Stimulated activated CD4-positive, alpha-beta T cell treated with anti-CD3 and anti-CD28 coated beads, TNF-alpha, amount 100 ng/mL, for 24 hours (primary cell): ENCODE measurements around the gene NPHP4.

Experiments
- DNase-seq, 3 experiments: peaks; one replicate each; pipeline ENCODE4 v3.0.0-alpha.2; 2020; ENCODE audit warnings: low read depth in 3 of 3

Gene NPHP4

GRCh38 chr1:5950201-5950895 lies 41.9 kb downstream of the NPHP4 start:
- no peak for DNase-seq

- no peak for DNase-seq
Observed at GRCh38 chr1:5949761-5950100, 42.5 kb downstream of the NPHP4 start.

DNA sequence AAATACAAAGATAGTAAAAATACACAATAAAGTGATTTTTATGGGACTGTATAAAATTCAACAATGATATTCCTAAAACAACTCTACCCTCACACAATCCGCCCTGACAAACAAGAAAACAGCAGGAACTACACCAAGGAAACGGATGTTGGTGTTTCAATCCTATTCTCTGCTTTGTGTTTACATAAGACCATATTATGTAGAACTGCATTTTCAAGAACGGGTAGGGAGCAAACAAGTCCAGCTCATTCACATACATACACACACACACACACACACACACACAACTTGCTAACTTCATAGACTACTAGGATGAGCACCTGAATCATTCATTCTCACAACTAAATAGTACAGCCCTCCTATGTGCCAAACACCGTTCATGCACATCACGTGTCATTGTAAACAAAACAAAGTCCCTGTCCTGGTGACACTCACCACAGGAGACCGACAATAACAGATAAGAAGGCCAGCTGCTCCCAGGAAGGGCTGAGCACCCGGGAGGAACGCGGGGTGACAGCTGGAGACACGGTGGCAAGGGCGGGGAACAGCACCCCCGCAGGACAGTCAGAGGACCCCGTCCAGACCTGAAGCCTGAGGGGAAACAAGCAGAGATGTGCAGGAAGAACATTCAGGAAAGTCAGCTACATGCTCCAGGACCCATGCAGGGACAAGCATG lies 43.0 kb downstream of the NPHP4 start:
- DNase-seq, result no peak

- no peak for DNase-seq
Observed at GRCh38 chr1:5948681-5949005, 43.6 kb downstream of the NPHP4 start.

GRCh38 chr1:5947978-5948680 lies 44.1 kb downstream of the NPHP4 start:
- no peak for DNase-seq

GRCh38 chr1:5947071-5947821 lies 45.0 kb downstream of the NPHP4 start:
- DNase-seq, result no peak

DNA sequence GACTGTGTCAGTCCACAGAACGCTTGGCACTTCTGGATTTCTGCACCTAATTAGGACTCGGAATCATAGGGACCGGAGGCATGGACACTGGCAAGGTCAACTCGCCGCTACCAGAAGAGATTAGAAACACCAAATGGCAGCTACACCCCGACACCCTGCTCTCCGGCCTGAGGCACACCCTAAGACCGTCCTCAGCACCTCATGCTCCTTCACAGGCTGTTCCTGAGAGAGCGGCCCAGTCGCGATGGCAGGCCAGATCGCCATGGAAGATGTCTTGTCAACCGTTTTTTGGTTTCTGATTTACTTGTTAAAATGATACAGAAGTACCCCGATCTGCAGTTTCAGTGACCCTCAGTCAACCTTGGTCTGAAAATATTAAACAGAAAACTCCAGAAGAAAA lies 46.8 kb downstream of the NPHP4 start:
- no peak for DNase-seq

DNA sequence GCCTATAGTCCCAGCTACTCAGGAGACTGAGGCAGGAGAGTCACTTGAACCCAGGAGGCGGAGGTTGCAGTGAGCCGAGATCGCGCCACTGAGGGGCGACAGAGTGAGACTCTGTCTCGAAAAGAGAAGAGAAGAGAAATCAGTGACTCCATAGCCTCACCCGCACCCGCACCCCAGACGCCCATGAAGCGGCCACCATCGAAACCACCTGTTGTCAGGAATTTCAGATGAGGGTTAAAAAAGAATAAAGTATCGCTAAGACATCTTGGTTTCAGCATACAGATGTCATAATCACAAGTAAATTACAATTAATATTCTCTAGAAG lies 47.4 kb downstream of the NPHP4 start:
- DNase-seq, result no peak

- no peak for DNase-seq
Observed at GRCh38 chr1:5944154-5944842, 47.9 kb downstream of the NPHP4 start.

DNA sequence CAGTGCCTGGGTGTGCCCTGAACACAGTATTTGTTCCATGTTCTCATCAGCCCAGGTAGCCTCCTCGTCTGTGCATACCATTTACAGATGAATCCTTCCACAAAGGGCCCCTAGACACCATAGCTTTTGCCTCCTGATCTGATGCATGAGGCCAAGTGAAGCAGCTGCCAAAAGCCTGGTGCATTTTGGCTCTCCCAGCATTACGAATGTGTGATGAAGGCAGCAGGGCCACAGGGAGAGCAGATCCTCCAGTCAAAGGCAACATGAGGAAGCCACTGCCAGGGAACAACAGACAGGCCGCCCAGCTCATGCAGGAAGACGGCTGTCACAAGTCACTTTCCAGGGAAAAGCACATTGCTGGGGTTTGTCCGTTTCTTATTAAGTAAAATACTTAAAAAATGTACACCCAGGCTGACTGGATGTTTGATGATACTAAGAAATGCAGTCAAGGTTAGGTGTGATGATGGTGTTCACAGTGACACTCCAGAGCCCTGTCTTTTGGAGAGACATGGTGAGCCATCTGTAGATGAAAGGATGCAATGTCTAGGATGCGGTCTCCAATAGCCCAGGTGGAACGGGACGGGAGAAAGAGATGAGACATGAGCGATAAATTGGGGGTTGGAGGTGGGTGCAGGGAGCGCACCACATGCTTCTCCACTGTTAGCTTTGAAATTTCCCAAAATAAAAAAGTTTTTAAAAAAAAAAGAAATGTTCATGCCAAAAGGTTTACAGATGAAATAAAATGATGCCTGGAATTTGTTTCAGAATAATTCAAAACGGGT lies 48.7 kb downstream of the NPHP4 start:
- DNase-seq, result no peak

DNA sequence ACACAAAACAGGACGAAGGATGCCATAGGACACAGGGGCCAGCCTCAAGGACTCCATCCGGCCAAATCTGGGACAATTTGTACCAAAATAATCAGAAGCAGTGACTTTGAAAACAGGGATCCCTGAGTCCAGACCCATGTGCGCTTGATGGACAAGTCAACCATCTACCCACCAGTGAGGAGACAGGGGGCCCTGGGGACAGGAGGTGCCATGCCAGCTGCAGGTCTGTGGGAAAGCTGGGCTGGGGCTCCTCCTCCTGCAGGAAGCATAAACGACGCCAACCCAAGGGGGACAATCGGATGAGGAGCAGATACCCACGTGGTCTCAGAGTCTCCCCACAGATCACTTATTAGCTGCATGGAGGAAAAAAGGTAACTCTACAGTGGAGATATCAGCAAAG lies 50.6 kb downstream of the NPHP4 start:
- DNase-seq, result no peak

- no peak for DNase-seq
Observed at GRCh38 chr1:5940723-5941407, 51.4 kb downstream of the NPHP4 start.

- DNase-seq, result no peak
Observed at GRCh38 chr1:5939271-5940170, 52.7 kb downstream of the NPHP4 start.

DNA sequence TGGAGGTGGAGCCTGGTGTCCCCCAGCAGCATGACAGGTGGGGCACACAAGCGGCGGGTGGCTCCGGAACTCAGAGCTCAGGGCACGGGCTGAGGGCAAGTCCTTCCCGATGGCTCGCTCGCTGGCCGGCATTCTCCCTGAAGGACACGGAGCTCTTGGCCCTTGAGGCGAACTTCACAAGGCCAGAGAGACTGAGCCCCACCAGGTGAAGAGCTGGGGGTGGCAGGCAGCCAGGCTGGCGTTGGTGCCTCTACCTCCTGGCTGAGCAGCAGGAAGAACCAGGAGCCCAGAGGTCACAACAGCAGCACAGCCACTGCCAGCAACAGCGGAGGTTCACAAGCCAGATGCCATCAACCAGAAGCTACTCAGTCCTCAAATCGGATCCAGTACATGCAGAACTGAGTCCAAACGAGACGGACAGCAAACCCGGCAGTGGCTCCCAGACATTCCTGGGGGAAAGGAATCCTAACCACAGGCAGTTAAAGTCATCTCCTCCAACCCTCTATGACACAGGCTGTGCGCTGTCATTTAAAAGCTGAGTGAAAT lies 54.1 kb downstream of the NPHP4 start:
- DNase-seq, result no peak

- DNase-seq, result no peak
Observed at GRCh38 chr1:5937373-5937857, 54.8 kb downstream of the NPHP4 start.

- no peak for DNase-seq
Observed at GRCh38 chr1:5936621-5937372, 55.4 kb downstream of the NPHP4 start.

DNA sequence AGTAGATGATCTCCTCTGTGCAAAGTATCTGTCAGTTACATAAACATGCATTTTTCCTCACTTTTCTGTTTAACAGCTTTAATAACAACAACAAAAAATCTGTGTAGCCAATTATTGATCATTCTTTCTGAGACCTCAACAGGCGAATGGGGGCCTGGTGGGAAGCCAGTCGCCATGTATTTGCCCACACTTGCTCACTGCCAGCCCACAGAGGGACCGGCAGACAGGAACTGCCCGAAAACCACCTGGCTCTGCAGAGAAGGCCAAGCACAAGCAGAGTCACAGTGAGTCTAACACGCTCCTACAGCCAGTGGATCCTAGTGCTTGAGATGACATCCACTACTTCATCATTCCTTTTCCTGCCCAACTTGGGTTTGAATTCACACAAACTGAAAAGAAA lies 56.1 kb downstream of the NPHP4 start:
- DNase-seq, result no peak

DNA sequence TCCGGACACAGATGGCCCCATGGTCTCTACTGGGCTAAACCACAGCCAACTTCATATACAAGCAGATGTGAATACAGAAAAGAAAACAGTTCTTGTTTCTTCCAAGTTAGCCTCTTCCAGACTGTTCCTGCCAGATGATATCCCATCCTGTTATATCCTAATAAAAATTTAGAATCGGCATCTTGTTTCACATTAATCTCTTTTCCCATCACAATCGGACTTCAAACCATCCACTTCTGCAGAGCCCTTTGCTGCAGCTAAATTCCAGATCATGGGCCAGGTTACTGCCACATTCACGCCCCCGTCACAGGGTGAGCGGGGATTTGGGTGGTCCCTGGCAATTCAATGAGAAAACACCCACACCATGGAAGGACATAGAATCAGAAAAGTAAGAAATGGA lies 57.2 kb downstream of the NPHP4 start:
- no peak for DNase-seq
